ENCODE data around the gene APOBEC3B. TPM values are rescaled to one million over a fixed set of nuclear protein-coding genes. Genes with fewer than 3 reads are reported as not detected.
A peak's percentile ranks its signal among the peaks of the same experiment; 100 is the strongest.

The APOBEC3B gene
- total RNA-seq, 5 donors from 2014 or later (not counting 1 experiment from before 2014, with no cell fraction given) = 1.4 to 2.4 (median 1.9) TPM

- no peaks in the 10 kb centered on the region for H3K9me3 Mint-ChIP-seq
- H3K36me3 Mint-ChIP-seq = no peaks in the 10 kb centered on the region
- Histone ChIP-seq H3K27ac (ENCODE audit: low read length) (no peak overlapping the region), H3K9me3 (no peaks in the 10 kb centered on the region), H3K36me3 (ENCODE audit: control insufficient read depth in 2 of 2, extremely low read depth in 1 of 2, insufficient read depth in 1 of 2, low read length in 1 of 2) (no peaks in the 10 kb centered on the region), H3K4me3 (ENCODE audit: control insufficient read depth in 1 of 2, extremely low read depth in 1 of 2, low read length in 1 of 2) (no peak overlapping the region), H3K4me1 (ENCODE audit: control insufficient read depth in 1 of 2, extremely low read depth in 1 of 2, insufficient read depth in 2 of 2, low read length in 2 of 2) (peaks cover 0 to 8% of the 10 kb centered on the region in 2 experiments), H3K27me3 (replicated peaks in 1 of 2; ENCODE audit: control insufficient read depth in 2 of 2, extremely low read depth in 1 of 2, insufficient read depth in 2 of 2, low read length in 1 of 2) (peaks cover 0 to 56% of the 10 kb centered on the region in 2 experiments)
- H3K4me3 Mint-ChIP-seq = no peak overlapping the region
- POLR2A ChIA-PET = no interaction called here
- DNase-seq (no peak), ATAC-seq (replicated peaks in 1 of 4) (no peak)
- peaks cover 0 to 5% (median 3%) of the 10 kb centered on the region in 3 donors for H3K4me1 Mint-ChIP-seq
- peak overlapping the region in 1 of 2 donors; percentile 22 for H3K27ac Mint-ChIP-seq
- CTCF ChIA-PET = no interaction called here
- H3K27me3 Mint-ChIP-seq = peaks cover 27 to 28% of the 10 kb centered on the region in 2 donors
- WGBS (ENCODE audit: insufficient coverage) = 57% methylated on average over 2 of the region's 8 CpGs
Measured at GRCh38 chr22:38949889-38950405, 32.2 kb upstream of the APOBEC3B start.

DNA sequence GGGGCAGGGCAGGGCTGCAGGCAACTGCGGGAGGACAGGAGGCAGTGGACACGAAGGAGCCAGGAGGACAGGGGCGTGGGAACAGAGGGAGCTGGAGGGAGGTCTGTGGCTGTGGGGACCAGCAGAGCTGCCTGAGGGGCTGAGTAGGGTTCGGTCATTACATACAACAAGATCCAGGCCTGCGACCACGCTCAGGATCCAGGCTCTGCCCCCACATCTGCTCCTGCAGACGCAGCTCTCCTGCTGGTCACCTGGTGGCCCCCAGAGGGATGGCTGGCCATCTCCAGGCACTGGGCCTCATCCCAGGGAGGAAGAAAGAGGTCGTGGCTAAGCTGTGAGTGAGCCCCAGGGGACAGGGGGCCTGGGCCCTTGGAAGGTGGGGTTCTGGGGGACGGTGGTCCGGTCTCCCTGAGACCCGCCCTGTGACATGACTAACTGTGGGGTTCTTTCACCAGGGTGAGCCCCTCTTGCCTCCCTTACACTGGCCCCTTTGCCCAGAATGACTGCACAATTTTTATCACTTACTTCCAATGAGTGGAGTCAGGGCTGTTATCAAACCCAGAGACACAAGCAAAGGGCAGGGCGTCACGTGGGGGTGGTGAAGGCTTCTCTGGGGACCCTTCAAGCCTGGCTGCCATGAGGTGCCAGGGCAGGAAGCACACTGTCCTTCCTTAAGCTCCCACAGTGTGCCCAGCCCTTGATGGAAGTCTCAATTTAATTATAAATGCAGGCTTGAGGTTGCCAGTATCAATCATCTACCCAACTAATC, 31.4 kb upstream of the APOBEC3B start:
- Histone ChIP-seq H3K9me3 (no peaks in the 10 kb centered on the region), H3K36me3 (ENCODE audit: control insufficient read depth in 2 of 2, extremely low read depth in 1 of 2, insufficient read depth in 1 of 2, low read length in 1 of 2) (no peaks in the 10 kb centered on the region), H3K27me3 (replicated peaks in 1 of 2; ENCODE audit: control insufficient read depth in 2 of 2, extremely low read depth in 1 of 2, insufficient read depth in 2 of 2, low read length in 1 of 2) (peaks cover 0 to 53% of the 10 kb centered on the region in 2 experiments), H3K27ac (ENCODE audit: low read length) (no peak overlapping the region), H3K4me3 (ENCODE audit: control insufficient read depth in 1 of 2, extremely low read depth in 1 of 2, low read length in 1 of 2) (no peak overlapping the region), H3K4me1 (ENCODE audit: control insufficient read depth in 1 of 2, extremely low read depth in 1 of 2, insufficient read depth in 2 of 2, low read length in 2 of 2) (peaks cover 0 to 8% of the 10 kb centered on the region in 2 experiments)
- DNase-seq = no peak
- CTCF ChIA-PET = no interaction called here
- Mint-ChIP-seq H3K27me3 (peaks cover 22 to 24% of the 10 kb centered on the region in 2 donors), H3K4me1 (peaks cover 0 to 5% (median 3%) of the 10 kb centered on the region in 3 donors), H3K36me3 (no peaks in the 10 kb centered on the region), H3K4me3 (no peak overlapping the region), H3K27ac (no peak overlapping the region), H3K9me3 (no peaks in the 10 kb centered on the region)
- POLR2A ChIA-PET = no interaction called here
- 88% methylated on average over 6 of the region's 13 CpGs for WGBS (ENCODE audit: insufficient coverage)
- no peak for ATAC-seq (replicated peaks in 1 of 4)

DNA sequence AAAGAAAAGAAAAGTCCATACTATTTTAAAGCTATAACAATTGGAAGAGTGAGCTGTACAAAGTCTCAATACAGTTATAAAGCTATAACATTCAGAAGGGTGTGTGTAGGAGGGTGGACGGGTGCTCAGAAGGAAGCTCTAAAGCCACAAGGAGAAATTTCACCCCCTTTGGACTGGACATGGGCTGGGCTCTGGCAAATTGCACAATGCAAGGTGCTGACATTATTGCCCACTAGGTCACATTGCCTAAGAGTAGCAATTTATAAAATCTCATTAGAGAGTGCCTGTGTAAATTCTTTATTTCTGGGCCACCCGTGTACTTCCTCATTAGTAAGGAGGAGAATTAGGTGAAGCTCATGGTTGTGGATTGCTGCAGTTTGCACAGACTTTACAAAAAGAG, 30.4 kb upstream of the APOBEC3B start:
- Histone ChIP-seq H3K4me3 (ENCODE audit: control insufficient read depth in 1 of 2, extremely low read depth in 1 of 2, low read length in 1 of 2) (no peak overlapping the region), H3K36me3 (ENCODE audit: control insufficient read depth in 2 of 2, extremely low read depth in 1 of 2, insufficient read depth in 1 of 2, low read length in 1 of 2) (no peaks in the 10 kb centered on the region), H3K4me1 (ENCODE audit: control insufficient read depth in 1 of 2, extremely low read depth in 1 of 2, insufficient read depth in 2 of 2, low read length in 2 of 2) (peaks cover 0 to 8% of the 10 kb centered on the region in 2 experiments), H3K27ac (ENCODE audit: low read length) (no peak overlapping the region), H3K27me3 (replicated peaks in 1 of 2; ENCODE audit: control insufficient read depth in 2 of 2, extremely low read depth in 1 of 2, insufficient read depth in 2 of 2, low read length in 1 of 2) (peaks cover 0 to 51% of the 10 kb centered on the region in 2 experiments), H3K9me3 (no peaks in the 10 kb centered on the region)
- ATAC-seq (replicated peaks in 1 of 4) (no peak), DNase-seq (no peak)
- H3K4me3 Mint-ChIP-seq = no peak overlapping the region
- H3K27ac Mint-ChIP-seq = no peak overlapping the region
- no CpG with 5 or more reads among the region's 2 CpGs for WGBS (ENCODE audit: insufficient coverage)
- POLR2A ChIA-PET = no interaction called here
- CTCF ChIA-PET = no interaction called here
- peaks cover 13 to 14% of the 10 kb centered on the region in 2 donors for H3K27me3 Mint-ChIP-seq
- no peaks in the 10 kb centered on the region for H3K9me3 Mint-ChIP-seq
- peaks cover 0 to 5% (median 3%) of the 10 kb centered on the region in 3 donors for H3K4me1 Mint-ChIP-seq
- H3K36me3 Mint-ChIP-seq = no peaks in the 10 kb centered on the region

- no peak overlapping the region for H3K27ac ChIP-seq (ENCODE audit: low read length)
- ATAC-seq (replicated peaks in 1 of 4) = no peak
- POLR2A ChIA-PET = no interaction called here
Measured at GRCh38 chr22:38952281-38952993, 29.7 kb upstream of the APOBEC3B start.

GRCh38 chr22:38953091-38953490, 29.1 kb upstream of the APOBEC3B start:
- H3K4me3 ChIP-seq (ENCODE audit: control insufficient read depth in 1 of 2, extremely low read depth in 1 of 2, low read length in 1 of 2) = no peak overlapping the region
- Mint-ChIP-seq H3K36me3 (no peaks in the 10 kb centered on the region), H3K27ac (no peak overlapping the region), H3K27me3 (peaks cover 1 to 2% of the 10 kb centered on the region in 2 donors), H3K9me3 (no peaks in the 10 kb centered on the region), H3K4me1 (peaks cover 0 to 5% (median 3%) of the 10 kb centered on the region in 3 donors), H3K4me3 (no peak overlapping the region)
- DNase-seq (no peak), ATAC-seq (replicated peaks in 1 of 4) (no peak)
- H3K27ac ChIP-seq (ENCODE audit: low read length) = no peak overlapping the region
- ChIA-PET CTCF (no interaction called here), POLR2A (no interaction called here)
- H3K36me3 ChIP-seq (ENCODE audit: control insufficient read depth in 2 of 2, extremely low read depth in 1 of 2, insufficient read depth in 1 of 2, low read length in 1 of 2) = no peaks in the 10 kb centered on the region
- no peaks in the 10 kb centered on the region for H3K9me3 ChIP-seq
- peaks cover 0 to 38% of the 10 kb centered on the region in 2 experiments for H3K27me3 ChIP-seq (replicated peaks in 1 of 2; ENCODE audit: control insufficient read depth in 2 of 2, extremely low read depth in 1 of 2, insufficient read depth in 2 of 2, low read length in 1 of 2)
- 91% methylated on average over 6 of the region's 8 CpGs for WGBS (ENCODE audit: insufficient coverage)
- H3K4me1 ChIP-seq (ENCODE audit: control insufficient read depth in 1 of 2, extremely low read depth in 1 of 2, insufficient read depth in 2 of 2, low read length in 2 of 2) = peaks cover 0 to 8% of the 10 kb centered on the region in 2 experiments

More at GRCh38 chr22:38952281-38952993, 29.7 kb upstream of the APOBEC3B start:
- H3K9me3 Mint-ChIP-seq = no peaks in the 10 kb centered on the region
- 83% methylated on average over 11 of the region's 12 CpGs for WGBS (ENCODE audit: insufficient coverage)
- Histone ChIP-seq H3K36me3 (ENCODE audit: control insufficient read depth in 2 of 2, extremely low read depth in 1 of 2, insufficient read depth in 1 of 2, low read length in 1 of 2) (no peaks in the 10 kb centered on the region), H3K4me1 (ENCODE audit: control insufficient read depth in 1 of 2, extremely low read depth in 1 of 2, insufficient read depth in 2 of 2, low read length in 2 of 2) (peaks cover 0 to 8% of the 10 kb centered on the region in 2 experiments), H3K27me3 (replicated peaks in 1 of 2; ENCODE audit: control insufficient read depth in 2 of 2, extremely low read depth in 1 of 2, insufficient read depth in 2 of 2, low read length in 1 of 2) (peaks cover 0 to 44% of the 10 kb centered on the region in 2 experiments), H3K9me3 (no peaks in the 10 kb centered on the region), H3K4me3 (ENCODE audit: control insufficient read depth in 1 of 2, extremely low read depth in 1 of 2, low read length in 1 of 2) (no peak overlapping the region)
- DNase-seq = no peak
- H3K27me3 Mint-ChIP-seq = peaks cover 8 to 9% of the 10 kb centered on the region in 2 donors
- CTCF ChIA-PET = no interaction called here
- peaks cover 0 to 5% (median 3%) of the 10 kb centered on the region in 3 donors for H3K4me1 Mint-ChIP-seq
- no peak overlapping the region for H3K27ac Mint-ChIP-seq
- no peaks in the 10 kb centered on the region for H3K36me3 Mint-ChIP-seq
- no peak overlapping the region for H3K4me3 Mint-ChIP-seq

GRCh38 chr22:38953577-38954413, 28.4 kb upstream of the APOBEC3B start:
- POLR2A ChIA-PET = no interaction called here
- Histone ChIP-seq H3K27ac (ENCODE audit: low read length) (no peak overlapping the region), H3K4me1 (ENCODE audit: control insufficient read depth in 1 of 2, extremely low read depth in 1 of 2, insufficient read depth in 2 of 2, low read length in 2 of 2) (peaks cover 0 to 8% of the 10 kb centered on the region in 2 experiments), H3K27me3 (replicated peaks in 1 of 2; ENCODE audit: control insufficient read depth in 2 of 2, extremely low read depth in 1 of 2, insufficient read depth in 2 of 2, low read length in 1 of 2) (peaks cover 0 to 33% of the 10 kb centered on the region in 2 experiments), H3K36me3 (ENCODE audit: control insufficient read depth in 2 of 2, extremely low read depth in 1 of 2, insufficient read depth in 1 of 2, low read length in 1 of 2) (no peaks in the 10 kb centered on the region), H3K9me3 (no peaks in the 10 kb centered on the region), H3K4me3 (ENCODE audit: control insufficient read depth in 1 of 2, extremely low read depth in 1 of 2, low read length in 1 of 2) (no peak overlapping the region)
- 68% methylated on average over 7 of the region's 15 CpGs for WGBS (ENCODE audit: insufficient coverage)
- ATAC-seq (replicated peaks in 1 of 4) (peak in 2 of 4 experiments; percentile 23 to 93), DNase-seq (peak in 26 of 35 experiments; percentile 5 to 60 (median 21))
- CTCF ChIA-PET = interaction anchor here in 1 of 2 donors (0.6 kb wide), 2 partner anchors 28 to 551 kb away, joined by 3 read pairs; no protein-coding TSS in a partner anchor
- Mint-ChIP-seq H3K27me3 (peaks cover 0 to 2% of the 10 kb centered on the region in 2 donors), H3K4me3 (no peak overlapping the region), H3K27ac (no peak overlapping the region), H3K9me3 (no peaks in the 10 kb centered on the region), H3K36me3 (no peaks in the 10 kb centered on the region), H3K4me1 (peaks cover 0 to 5% (median 3%) of the 10 kb centered on the region in 3 donors)
